ENCODE data around the gene VMP1. TPM values are rescaled to one million over a fixed set of nuclear protein-coding genes. Genes with fewer than 3 reads are reported as not detected.

VMP1 gene
- total and polyA plus RNA-seq, 4 donors = 92.5 to 249 (median 157) TPM

GRCh38 chr17:59829217-59830006 lies 122.0 kb downstream of the VMP1 start:
- H3K27ac ChIP-seq (ENCODE audit: low read depth in 1 of 2, low read length in 1 of 2) = peak overlapping the region in 1 of 2 donors; percentile 82

GRCh38 chr17:59830007-59830630 lies 122.7 kb downstream of the VMP1 start:
- H3K4me1 ChIP-seq (ENCODE audit: control insufficient read depth in 5 of 5, insufficient read depth in 5 of 5, low read length in 5 of 5) = peaks cover 3 to 41% (median 18%) of the 10 kb centered on the region in 5 donors
- H3K4me3 ChIP-seq = no peak overlapping the region
- no peaks in the 10 kb centered on the region for H3K9me3 ChIP-seq (ENCODE audit: control insufficient read depth in 4 of 4, insufficient read depth in 3 of 4, low read length in 3 of 4)
- DNase-seq = peak in 1 of 3 donors; percentile 62
- H3K36me3 ChIP-seq (ENCODE audit: control insufficient read depth in 4 of 4, insufficient read depth in 4 of 4, low read length in 4 of 4) = no peaks in the 10 kb centered on the region
- ATAC-seq (ENCODE audit: insufficient read depth, low FRiP score) = no peak
- H3K27me3 ChIP-seq (ENCODE audit: control insufficient read depth in 3 of 3, insufficient read depth in 3 of 3, low read length in 2 of 3) = no peaks in the 10 kb centered on the region
- peak overlapping the region; percentile 59 to 82 for H3K27ac ChIP-seq (ENCODE audit: low read depth in 1 of 2, low read length in 1 of 2)
- TF ChIP-seq CTCF (IDR thresholded peaks at IDR 0.05; ENCODE audit: control extremely low read depth, extremely low read depth) = no peak
- 76 to 79% methylated on average over 3 of the region's 3 CpGs for WGBS, 2 donors
- H3K9ac ChIP-seq (ENCODE audit: insufficient read depth in 1 of 2, low read length in 2 of 2) = peak overlapping the region in 1 of 2 donors; percentile 67

More at GRCh38 chr17:59829217-59830006, 122.0 kb downstream of the VMP1 start:
- no peaks in the 10 kb centered on the region for H3K27me3 ChIP-seq (ENCODE audit: control insufficient read depth in 3 of 3, insufficient read depth in 3 of 3, low read length in 2 of 3)
- H3K4me3 ChIP-seq = no peak overlapping the region
- H3K9me3 ChIP-seq (ENCODE audit: control insufficient read depth in 4 of 4, insufficient read depth in 3 of 4, low read length in 3 of 4) = no peaks in the 10 kb centered on the region
- WGBS, 2 donors = 9 to 17% methylated on average over 4 of the region's 4 CpGs
- H3K9ac ChIP-seq (ENCODE audit: insufficient read depth in 1 of 2, low read length in 2 of 2) = peak overlapping the region in 1 of 2 donors; percentile 67
- TF ChIP-seq CTCF (IDR thresholded peaks at IDR 0.05; ENCODE audit: control extremely low read depth, extremely low read depth) = no peak
- H3K4me1 ChIP-seq (ENCODE audit: control insufficient read depth in 5 of 5, insufficient read depth in 5 of 5, low read length in 5 of 5) = peaks cover 3 to 41% (median 18%) of the 10 kb centered on the region in 5 donors
- ATAC-seq (ENCODE audit: insufficient read depth, low FRiP score) (peak; percentile 90), DNase-seq (peak in 2 of 3 donors; percentile 94 to 96)
- H3K36me3 ChIP-seq (ENCODE audit: control insufficient read depth in 4 of 4, insufficient read depth in 4 of 4, low read length in 4 of 4) = no peaks in the 10 kb centered on the region

GRCh38 chr17:59830846-59831486 lies 123.5 kb downstream of the VMP1 start:
- peaks cover 3 to 41% (median 16%) of the 10 kb centered on the region in 5 donors for H3K4me1 ChIP-seq (ENCODE audit: control insufficient read depth in 5 of 5, insufficient read depth in 5 of 5, low read length in 5 of 5)
- DNase-seq = no peak
- H3K4me3 ChIP-seq = no peak overlapping the region
- TF ChIP-seq CTCF (IDR thresholded peaks at IDR 0.05; ENCODE audit: control extremely low read depth, extremely low read depth) = no peak
- WGBS, 2 donors = 91 to 95% methylated on average over 1 of the region's 1 CpG
- ATAC-seq (ENCODE audit: insufficient read depth, low FRiP score) = no peak
- H3K36me3 ChIP-seq (ENCODE audit: control insufficient read depth in 4 of 4, insufficient read depth in 4 of 4, low read length in 4 of 4) = no peaks in the 10 kb centered on the region
- H3K27me3 ChIP-seq (ENCODE audit: control insufficient read depth in 3 of 3, insufficient read depth in 3 of 3, low read length in 2 of 3) = no peaks in the 10 kb centered on the region
- H3K9me3 ChIP-seq (ENCODE audit: control insufficient read depth in 4 of 4, insufficient read depth in 3 of 4, low read length in 3 of 4) = no peaks in the 10 kb centered on the region
- peak overlapping the region; percentile 45 to 82 for H3K27ac ChIP-seq (ENCODE audit: low read depth in 1 of 2, low read length in 1 of 2)
- H3K9ac ChIP-seq (ENCODE audit: insufficient read depth in 1 of 2, low read length in 2 of 2) = peak overlapping the region in 1 of 2 donors; percentile 4

All from lung (tissue), 12 donors.